Type B pancreatic cell (in vitro differentiated cells): ENCODE data around the gene MOB3C. TPM values are rescaled to one million over a fixed set of nuclear protein-coding genes. Genes with fewer than 3 reads are reported as not detected.

Experiments used
- DNase-seq: peaks from one replicate; pipeline ENCODE4 v3.0.0; 2021; ENCODE audit warnings: mixed read lengths; ENCODE audit not compliant: unreplicated experiment; ENCODE audit errors: extremely low spot score
- H3K27ac Mint-ChIP-seq: 2 replicates; pipeline ENCODE4 v1.8.0; 2021; ENCODE audit warnings: mild to moderate bottlenecking, mixed read lengths
- H3K27me3 Mint-ChIP-seq: 2 replicates; pipeline ENCODE4 v1.8.0; 2021; ENCODE audit warnings: mixed read lengths
- H3K36me3 Mint-ChIP-seq: 2 replicates; pipeline ENCODE4 v1.8.0; 2021; ENCODE audit warnings: mixed read lengths
- H3K4me1 Mint-ChIP-seq: one replicate; pipeline ENCODE4 v1.8.0; 2021; ENCODE audit warnings: mixed read lengths; ENCODE audit not compliant: unreplicated experiment
- H3K4me3 Mint-ChIP-seq: 2 replicates; pipeline ENCODE4 v1.8.0; 2021; ENCODE audit warnings: mild to moderate bottlenecking, mixed read lengths
- H3K9me3 Mint-ChIP-seq: 2 replicates; pipeline ENCODE4 v1.8.0; 2021; ENCODE audit warnings: mixed read lengths
- CTCF ChIP-seq: fragments of 200-600 bp; sonication (generic); conservative IDR thresholded peaks from 2 replicates; pipeline ENCODE4 v1.5.0; 2021; ENCODE audit warnings: antibody characterized with exemption, mild to moderate bottlenecking
- total RNA-seq: library from RNA; stranded (reverse); gene quantifications from 2 replicates; pipeline ENCODE4 v1.2.1, GENCODE V29; 2021; ENCODE audit warnings: low replicate concordance

The MOB3C gene
- total RNA-seq, 1 donor from 2014 or later, result 6.8 TPM

- Mint-ChIP-seq H3K9me3 (no peaks in the 10 kb centered on the region), H3K4me3 (peak overlapping the region; percentile 67), H3K27ac (no peak overlapping the region), H3K36me3 (no peaks in the 10 kb centered on the region), H3K4me1 (peaks cover 25% of the 10 kb centered on the region), H3K27me3 (no peaks in the 10 kb centered on the region)
- no peak for TF ChIP-seq CTCF
- DNase-seq, result no peak
Observed at GRCh38 chr1:46601257-46602007, 15.2 kb downstream of the MOB3C start.

- no peak for TF ChIP-seq CTCF
Observed at GRCh38 chr1:46599059-46599970, 17.3 kb downstream of the MOB3C start.

GRCh38 chr1:46596846-46597245 is 19.8 kb downstream of the MOB3C start:
- Mint-ChIP-seq H3K27ac (no peak overlapping the region), H3K4me3 (no peak overlapping the region), H3K9me3 (no peaks in the 10 kb centered on the region), H3K27me3 (no peaks in the 10 kb centered on the region), H3K4me1 (peaks cover 13% of the 10 kb centered on the region), H3K36me3 (peaks cover 15% of the 10 kb centered on the region)
- no peak for DNase-seq
- TF ChIP-seq CTCF, result no peak

More at GRCh38 chr1:46599059-46599970, 17.3 kb downstream of the MOB3C start:
- Mint-ChIP-seq H3K27ac (no peak overlapping the region), H3K4me3 (no peak overlapping the region), H3K36me3 (no peaks in the 10 kb centered on the region), H3K9me3 (no peaks in the 10 kb centered on the region), H3K27me3 (no peaks in the 10 kb centered on the region), H3K4me1 (peaks cover 22% of the 10 kb centered on the region)
- no peak for DNase-seq

- no peak for DNase-seq
- Mint-ChIP-seq H3K9me3 (no peaks in the 10 kb centered on the region), H3K27ac (no peak overlapping the region), H3K4me1 (peaks cover 5% of the 10 kb centered on the region), H3K27me3 (no peaks in the 10 kb centered on the region), H3K4me3 (no peak overlapping the region), H3K36me3 (peaks cover 17% of the 10 kb centered on the region)
- no peak for TF ChIP-seq CTCF
Observed at GRCh38 chr1:46596036-46596435, 20.6 kb downstream of the MOB3C start.

GRCh38 chr1:46595127-46595526 is 21.5 kb downstream of the MOB3C start:
- DNase-seq, result no peak
- Mint-ChIP-seq H3K36me3 (peaks cover 21% of the 10 kb centered on the region), H3K27ac (no peak overlapping the region), H3K4me1 (peaks cover 2% of the 10 kb centered on the region), H3K27me3 (no peaks in the 10 kb centered on the region), H3K4me3 (no peak overlapping the region), H3K9me3 (no peaks in the 10 kb centered on the region)
- TF ChIP-seq CTCF, result no peak
